PC-9 (cell line): ENCODE data around the gene TRAPPC8. TPM values are rescaled to one million over a fixed set of nuclear protein-coding genes. Genes with fewer than 3 reads are reported as not detected.

Experiments used
- BruUV-seq: library from RNA; stranded (reverse); fragments of 400-500 nt; replicated peaks from 2 replicates; lab custom pipeline; 2021; lab: Mats Ljungman, UMichigan
- CTCF ChIA-PET: fragments of 300-600 bp; sonication (Branson Sonifier 250); formaldehyde crosslinking; loops from one replicate; lab custom pipeline; 2022; ENCODE audit warnings: antibody characterized with exemption; lab: Charles Lee
- POLR2A ChIA-PET: fragments of 300-600 bp; sonication (Branson Sonifier 250); formaldehyde crosslinking; loops from one replicate; lab custom pipeline; 2022; ENCODE audit warnings: antibody characterized with exemption; ENCODE audit not compliant: unreplicated experiment; lab: Charles Lee
- DNase-seq, 2 experiments: peaks; one replicate each; pipeline versions ENCODE4 v3.0.0 to v3.0.0-alpha.2; 2015 to 2022; ENCODE audit warnings: mixed read lengths in 1 of 2
- H2AFZ ChIP-seq: fragments of 200-600 bp; sonication (generic); 2 replicates; pipeline ENCODE4 v1.8.1; 2017; ENCODE audit warnings: antibody characterized with exemption
- H3F3A ChIP-seq: fragments of 200-600 bp; sonication (generic); 2 replicates; pipeline ENCODE4 v1.8.1; 2017; ENCODE audit warnings: antibody characterized with exemption, mild to moderate bottlenecking, low read depth; ENCODE audit not compliant: insufficient read depth
- H3K27ac ChIP-seq: fragments of 200-600 bp; sonication (generic); 2 replicates; pipeline ENCODE4 v1.6.1; 2016; ENCODE audit warnings: mixed run types
- H3K27me3 ChIP-seq: fragments of 200-600 bp; sonication (generic); 2 replicates; pipeline ENCODE4 v1.6.1; 2016; ENCODE audit warnings: low read depth, mixed run types; ENCODE audit not compliant: insufficient read depth
- H3K36me3 ChIP-seq: fragments of 200-600 bp; sonication (generic); 2 replicates; pipeline ENCODE4 v1.6.1; 2016; ENCODE audit warnings: low read depth, mixed run types
- H3K4me1 ChIP-seq: fragments of 200-600 bp; sonication (generic); replicated peaks from 2 replicates; pipeline ENCODE4 v1.6.1; 2016; ENCODE audit warnings: mixed run types; ENCODE audit not compliant: insufficient read depth
- H3K4me2 ChIP-seq: fragments of 200-600 bp; sonication (generic); 2 replicates; pipeline ENCODE4 v1.6.1; 2017; ENCODE audit warnings: mixed run types
- H3K4me3 ChIP-seq: fragments of 200-600 bp; sonication (generic); 2 replicates; pipeline ENCODE4 v1.6.1; 2016; ENCODE audit warnings: mixed run types
- H3K79me2 ChIP-seq: fragments of 200-600 bp; sonication (generic); 2 replicates; pipeline ENCODE4 v1.6.1; 2017; ENCODE audit warnings: low read depth, mixed run types
- H3K9me2 ChIP-seq: fragments of 200-600 bp; sonication (generic); 2 replicates; pipeline ENCODE4 v1.8.1; 2017; ENCODE audit warnings: mild to moderate bottlenecking; ENCODE audit not compliant: insufficient read depth
- H3K9me3 ChIP-seq: fragments of 200-600 bp; sonication (generic); 2 replicates; pipeline ENCODE4 v1.8.1; 2016; ENCODE audit warnings: low read depth; ENCODE audit not compliant: insufficient read depth
- H4K20me1 ChIP-seq: fragments of 200-600 bp; sonication (generic); 2 replicates; pipeline ENCODE4 v1.8.1; 2017; ENCODE audit not compliant: insufficient read depth
- CTCF ChIP-seq: fragments of 200-600 bp; sonication (generic); conservative IDR thresholded peaks from 2 replicates; pipeline ENCODE4 v1.6.1; 2017; ENCODE audit warnings: mixed run types, antibody characterized with exemption, mild to moderate bottlenecking, moderate library complexity
- EZH2 ChIP-seq: fragments of 200-600 bp; sonication (generic); IDR thresholded peaks from 2 replicates; pipeline ENCODE4 v1.8.0; 2017; ENCODE audit warnings: antibody characterized with exemption, low read depth
- intact Hi-C: fragments of 100-400 bp; cut with micrococcal nuclease; formaldehyde crosslinking; loops from one replicate; pipeline ENCODE4 v1.10.0; 2022; ENCODE audit not compliant: unreplicated experiment
- total RNA-seq: library from RNA; stranded (reverse); gene quantifications from 2 replicates; pipeline ENCODE4 v1.2.3, GENCODE V29; 2021

The TRAPPC8 gene
- total RNA-seq, 1 experiment from 2014 or later: 20.9 TPM

GRCh38 chr18:31857526-31858106 lies 85.3 kb downstream of the TRAPPC8 start:
- Histone ChIP-seq H3F3A (no peaks in the 10 kb centered on the region), H3K27me3 (no peaks in the 10 kb centered on the region), H3K9me3 (no peaks in the 10 kb centered on the region), H2AFZ (no peak overlapping the region), H3K9me2 (no peaks in the 10 kb centered on the region), H3K27ac (no peak overlapping the region), H3K79me2 (no peaks in the 10 kb centered on the region), H4K20me1 (no peaks in the 10 kb centered on the region), H3K36me3 (peaks cover 5% of the 10 kb centered on the region), H3K4me2 (no peak overlapping the region), H3K4me1 (no peaks in the 10 kb centered on the region), H3K4me3 (no peak overlapping the region)
- intact Hi-C loops: no loop called here
- ChIA-PET POLR2A (no interaction called here), CTCF (no interaction called here)
- BruUV-seq: no TSS peak
- TF ChIP-seq CTCF (no peak), EZH2 (no peak)
- DNase-seq: no peak

GRCh38 chr18:31850844-31851243 lies 92.1 kb downstream of the TRAPPC8 start:
- CTCF ChIA-PET: interaction anchor here (0.7 kb wide), 1 partner anchor 44 kb away, joined by 3 read pairs; no protein-coding TSS in a partner anchor
- POLR2A ChIA-PET: no interaction called here
- H3F3A ChIP-seq: no peaks in the 10 kb centered on the region
- peaks cover 5% of the 10 kb centered on the region for H3K36me3 ChIP-seq
- H3K79me2 ChIP-seq: no peaks in the 10 kb centered on the region
- no peaks in the 10 kb centered on the region for H3K9me2 ChIP-seq
- no peaks in the 10 kb centered on the region for H3K27me3 ChIP-seq
- intact Hi-C loops: no loop called here
- H2AFZ ChIP-seq: no peak overlapping the region
- H3K9me3 ChIP-seq: no peaks in the 10 kb centered on the region
- H3K4me2 ChIP-seq: no peak overlapping the region
- no TSS peak for BruUV-seq
- no peaks in the 10 kb centered on the region for H4K20me1 ChIP-seq
- no peaks in the 10 kb centered on the region for H3K4me1 ChIP-seq
- TF ChIP-seq EZH2 (no peak), CTCF (no peak)
- no peak overlapping the region for H3K27ac ChIP-seq
- DNase-seq: no peak
- no peak overlapping the region for H3K4me3 ChIP-seq

- Histone ChIP-seq H3K4me2 (no peak overlapping the region), H2AFZ (no peak overlapping the region), H4K20me1 (no peaks in the 10 kb centered on the region), H3K27me3 (no peaks in the 10 kb centered on the region), H3K9me3 (no peaks in the 10 kb centered on the region), H3K9me2 (no peaks in the 10 kb centered on the region), H3K4me1 (no peaks in the 10 kb centered on the region), H3K27ac (no peak overlapping the region), H3K4me3 (no peak overlapping the region), H3K36me3 (no peaks in the 10 kb centered on the region), H3F3A (no peaks in the 10 kb centered on the region), H3K79me2 (no peaks in the 10 kb centered on the region)
- BruUV-seq: no TSS peak
- TF ChIP-seq EZH2 (no peak), CTCF (no peak)
- intact Hi-C loops: no loop called here
- no peak for DNase-seq
- ChIA-PET CTCF (no interaction called here), POLR2A (no interaction called here)
Measured at GRCh38 chr18:31840499-31840898, 102.4 kb downstream of the TRAPPC8 start.
